ENCODE measurements around the gene GRP. TPM values are rescaled to one million over a fixed set of nuclear protein-coding genes. Genes with fewer than 3 reads are reported as not detected.

The GRP gene
- total RNA-seq, 1 donor from 2014 or later, result not detected

GRCh38 chr18:59228351-59228750 is 8.4 kb downstream of the GRP start:
- TF ChIP-seq, protein P1, sequence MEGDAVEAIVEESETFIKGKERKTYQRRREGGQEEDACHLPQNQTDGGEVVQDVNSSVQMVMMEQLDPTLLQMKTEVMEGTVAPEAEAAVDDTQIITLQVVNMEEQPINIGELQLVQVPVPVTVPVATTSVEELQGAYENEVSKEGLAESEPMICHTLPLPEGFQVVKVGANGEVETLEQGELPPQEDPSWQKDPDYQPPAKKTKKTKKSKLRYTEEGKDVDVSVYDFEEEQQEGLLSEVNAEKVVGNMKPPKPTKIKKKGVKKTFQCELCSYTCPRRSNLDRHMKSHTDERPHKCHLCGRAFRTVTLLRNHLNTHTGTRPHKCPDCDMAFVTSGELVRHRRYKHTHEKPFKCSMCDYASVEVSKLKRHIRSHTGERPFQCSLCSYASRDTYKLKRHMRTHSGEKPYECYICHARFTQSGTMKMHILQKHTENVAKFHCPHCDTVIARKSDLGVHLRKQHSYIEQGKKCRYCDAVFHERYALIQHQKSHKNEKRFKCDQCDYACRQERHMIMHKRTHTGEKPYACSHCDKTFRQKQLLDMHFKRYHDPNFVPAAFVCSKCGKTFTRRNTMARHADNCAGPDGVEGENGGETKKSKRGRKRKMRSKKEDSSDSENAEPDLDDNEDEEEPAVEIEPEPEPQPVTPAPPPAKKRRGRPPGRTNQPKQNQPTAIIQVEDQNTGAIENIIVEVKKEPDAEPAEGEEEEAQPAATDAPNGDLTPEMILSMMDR (IDR thresholded peaks at IDR 0.05; ENCODE audit: borderline replicate concordance), result no peak
- Histone ChIP-seq H3K4me3 (no peak overlapping the region), H3K4me1 (peaks cover 5% of the 10 kb centered on the region), H3K27me3 (ENCODE audit: low read depth) (peaks cover 28% of the 10 kb centered on the region), H3K36me3 (no peaks in the 10 kb centered on the region), H3K27ac (replicated peaks) (no peak overlapping the region), H3K9me3 (replicated peaks) (no peaks in the 10 kb centered on the region)
- intact Hi-C loops (cut with micrococcal nuclease), result no loop called here
- no peak for DNase-seq

DNA sequence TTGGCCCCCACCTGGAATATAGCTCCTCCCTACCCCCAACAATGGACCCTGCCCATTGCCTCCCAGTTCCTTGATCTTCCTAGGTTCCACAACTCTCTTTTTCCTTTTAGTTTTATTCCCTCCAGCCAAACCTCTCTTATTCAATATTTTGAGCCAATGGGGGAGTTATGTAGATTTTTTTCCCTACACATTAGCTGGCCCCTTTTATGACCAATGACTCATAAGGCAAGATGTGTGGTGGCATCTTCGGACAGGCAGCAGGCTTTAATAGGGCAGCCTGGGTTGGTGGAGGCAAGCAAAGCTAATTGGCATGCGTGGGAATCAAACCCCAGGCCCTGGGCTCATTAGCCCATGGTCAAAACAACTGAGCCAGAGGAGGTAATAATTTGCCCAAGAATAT is 9.2 kb downstream of the GRP start:
- Histone ChIP-seq H3K36me3 (no peaks in the 10 kb centered on the region), H3K4me3 (no peak overlapping the region), H3K9me3 (replicated peaks) (no peaks in the 10 kb centered on the region), H3K27me3 (ENCODE audit: low read depth) (peaks cover 20% of the 10 kb centered on the region), H3K27ac (replicated peaks) (no peak overlapping the region), H3K4me1 (peaks cover 5% of the 10 kb centered on the region)
- TF ChIP-seq, protein P1 (IDR thresholded peaks at IDR 0.05; ENCODE audit: borderline replicate concordance), result no peak
- intact Hi-C loops (cut with micrococcal nuclease), result no loop called here
- no peak for DNase-seq

DNA sequence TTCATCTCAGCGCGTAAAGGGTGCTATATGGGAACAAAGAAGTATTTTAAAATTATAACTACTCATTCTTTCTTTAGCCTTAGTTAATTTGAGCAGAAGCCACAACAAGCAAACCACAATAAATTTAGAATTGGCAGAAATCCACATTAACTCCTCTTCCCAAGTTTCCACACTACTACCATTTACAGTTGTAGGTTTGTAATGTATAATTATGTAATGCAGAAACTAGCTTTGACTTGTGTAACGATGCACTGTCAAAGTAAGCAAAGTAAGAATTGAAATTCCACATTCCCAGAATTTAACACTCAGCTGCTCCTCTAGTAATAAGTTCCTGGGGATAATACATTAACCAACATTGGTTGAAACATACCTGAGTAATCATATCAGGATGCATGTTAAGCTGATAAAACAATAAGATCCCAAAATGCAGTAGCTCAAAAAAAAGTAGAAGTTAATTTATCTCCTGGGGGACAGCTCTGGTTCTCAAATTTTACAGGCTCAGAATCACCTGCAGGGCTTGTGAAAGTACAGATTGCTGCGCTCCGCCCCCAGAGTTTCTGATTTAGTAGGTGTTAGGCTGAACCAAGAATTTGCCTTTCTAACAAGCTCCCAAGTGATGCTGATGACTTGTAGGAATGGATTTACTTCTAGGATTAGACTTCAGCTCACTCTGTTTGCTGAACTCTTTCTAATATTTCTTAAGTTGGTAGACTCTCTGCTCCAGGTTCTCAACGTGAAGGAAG is 9.9 kb downstream of the GRP start:
- H3K27ac ChIP-seq (replicated peaks), result no peak overlapping the region
- no peak overlapping the region for H3K4me3 ChIP-seq
- intact Hi-C loops (cut with micrococcal nuclease), result no loop called here
- no peaks in the 10 kb centered on the region for H3K36me3 ChIP-seq
- no peak for DNase-seq
- no peaks in the 10 kb centered on the region for H3K9me3 ChIP-seq (replicated peaks)
- peaks cover 5% of the 10 kb centered on the region for H3K4me1 ChIP-seq
- TF ChIP-seq, protein P1 (IDR thresholded peaks at IDR 0.05; ENCODE audit: borderline replicate concordance), result no peak
- peaks cover 15% of the 10 kb centered on the region for H3K27me3 ChIP-seq (ENCODE audit: low read depth)

DNA sequence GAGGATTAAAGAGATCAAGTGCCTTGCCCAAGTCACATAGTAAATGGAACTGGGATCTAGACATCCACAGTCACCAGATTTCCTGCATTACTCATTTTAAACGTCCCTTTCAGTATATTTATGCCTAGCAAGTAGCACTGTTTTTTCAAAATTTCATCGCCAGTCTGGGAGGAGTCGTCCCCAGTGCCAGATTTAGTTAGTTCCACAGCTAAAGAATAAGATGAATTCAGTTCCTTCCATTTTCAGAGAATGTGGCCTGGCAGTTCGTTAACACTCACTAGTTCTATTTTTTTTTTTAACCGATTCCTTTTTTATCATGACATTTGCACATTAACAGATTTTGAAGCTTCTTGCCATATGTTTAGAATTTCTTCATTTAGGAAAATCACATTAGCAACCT is 11.2 kb downstream of the GRP start:
- H3K9me3 ChIP-seq (replicated peaks), result no peaks in the 10 kb centered on the region
- H3K4me3 ChIP-seq, result no peak overlapping the region
- no peak for DNase-seq
- H3K27ac ChIP-seq (replicated peaks), result no peak overlapping the region
- no peaks in the 10 kb centered on the region for H3K36me3 ChIP-seq
- TF ChIP-seq, protein P1 (IDR thresholded peaks at IDR 0.05; ENCODE audit: borderline replicate concordance), result no peak
- intact Hi-C loops (cut with micrococcal nuclease), result no loop called here
- H3K4me1 ChIP-seq, result peaks cover 5% of the 10 kb centered on the region
- peaks cover 5% of the 10 kb centered on the region for H3K27me3 ChIP-seq (ENCODE audit: low read depth)

DNA sequence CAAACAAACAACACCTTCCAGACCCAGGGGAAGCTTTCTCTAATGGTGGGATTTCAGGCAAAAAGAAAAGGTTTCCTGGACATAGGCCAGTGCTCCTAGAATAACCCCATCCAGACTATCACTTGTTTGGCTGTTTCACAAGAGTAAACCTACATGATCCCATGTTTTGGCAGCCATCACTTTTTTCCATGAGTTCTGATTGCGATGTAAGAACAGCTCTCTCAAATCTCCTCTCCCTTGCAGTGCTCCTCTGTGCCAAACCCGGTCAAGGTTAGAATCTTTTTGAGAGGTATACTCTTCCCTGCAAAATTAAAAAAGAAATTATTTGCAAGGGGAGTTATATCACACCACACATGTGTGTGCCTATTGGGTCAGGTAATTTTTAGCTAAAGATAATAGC is 11.9 kb downstream of the GRP start:
- no peak overlapping the region for H3K4me3 ChIP-seq

More for the DNA sequence above, 11.9 kb downstream of the GRP start:
- Histone ChIP-seq H3K27me3 (ENCODE audit: low read depth) (peaks cover 1% of the 10 kb centered on the region), H3K9me3 (replicated peaks) (no peaks in the 10 kb centered on the region), H3K4me1 (peaks cover 5% of the 10 kb centered on the region), H3K27ac (replicated peaks) (no peak overlapping the region), H3K36me3 (no peaks in the 10 kb centered on the region)
- intact Hi-C loops (cut with micrococcal nuclease), result no loop called here
- no peak for DNase-seq
- TF ChIP-seq, protein P1 (IDR thresholded peaks at IDR 0.05; ENCODE audit: borderline replicate concordance), result no peak
